GM12891 (cell line): ENCODE measurements around the gene ADARB1.
"Not testable (repeated sequence)": the region's sequence is repeated elsewhere in the genome, so short reads cannot be mapped to it uniquely, and the experiment has no call there.

Experiments used
- POLR2A ChIP-seq: IDR thresholded peaks from 2 replicates; pipeline ENCODE4 v1.6.1; 2011; ENCODE audit warnings: low read depth, low read length, control low read depth
- POLR2AphosphoS5 ChIP-seq: IDR thresholded peaks from 2 replicates; pipeline ENCODE4 v1.6.1; 2011; ENCODE audit warnings: low read depth, low read length, control low read depth

- TF ChIP-seq POLR2AphosphoS5, POLR2A: not testable (repeated sequence)
Observed at GRCh38 chr21:45140944-45141343, 66.6 kb downstream of the ADARB1 start.
